Endothelial cell of umbilical vein (primary cell): ENCODE measurements around the gene GPBP1L1.

Experiments
- CTCF ChIP-seq, 2 donors: IDR thresholded peaks; 1 replicate in 1 of 2; 2 replicates in 1 of 2; pipeline ENCODE4 v1.5.1; 2011; ENCODE audit warnings: low read length in 2 of 2, mild to moderate bottlenecking in 2 of 2, moderate library complexity in 2 of 2, control low read depth in 1 of 2, inconsistent platforms in 1 of 2, low read depth in 1 of 2; ENCODE audit not compliant: insufficient read depth in 1 of 2; ENCODE audit errors: extremely low read depth in 1 of 2
- EZH2 ChIP-seq: IDR thresholded peaks from 2 replicates; pipeline ENCODE4 v1.6.1; 2012; ENCODE audit warnings: borderline replicate concordance, low read depth, mild to moderate bottlenecking, moderate library complexity, low read length, inconsistent platforms; ENCODE audit not compliant: severe bottlenecking
- FOS ChIP-seq: IDR thresholded peaks from 2 replicates; pipeline ENCODE4 v1.6.1; 2011; ENCODE audit warnings: mild to moderate bottlenecking, low read length, moderate library complexity, borderline replicate concordance; ENCODE audit not compliant: insufficient read depth
- GATA2 ChIP-seq: IDR thresholded peaks from 2 replicates; pipeline ENCODE4 v1.7.0; 2011; ENCODE audit warnings: low read depth, mild to moderate bottlenecking, moderate library complexity, mixed read lengths, low read length; ENCODE audit not compliant: insufficient read length, insufficient read depth
- JUN ChIP-seq: IDR thresholded peaks from 2 replicates; pipeline ENCODE4 v1.6.1; 2011; ENCODE audit warnings: borderline replicate concordance, low read depth; ENCODE audit not compliant: insufficient read length, insufficient read depth
- MAX ChIP-seq: IDR thresholded peaks from 2 replicates; pipeline ENCODE4 v1.6.1; 2011; ENCODE audit not compliant: insufficient read depth, insufficient read length
- MYC ChIP-seq: IDR thresholded peaks from one replicate; pipeline ENCODE4 v1.6.1; 2011; ENCODE audit warnings: mild to moderate bottlenecking, low read depth, low read length
- POLR2A ChIP-seq: IDR thresholded peaks from 2 replicates; pipeline ENCODE4 v1.6.1; 2012; ENCODE audit warnings: low read depth, mild to moderate bottlenecking, control low read depth, low read length
- POLR2AphosphoS5 ChIP-seq: IDR thresholded peaks from 2 replicates; pipeline ENCODE4 v1.6.1; 2012; ENCODE audit warnings: low read depth, mild to moderate bottlenecking, control low read depth, low read length, moderate library complexity; ENCODE audit not compliant: insufficient read depth

- TF ChIP-seq POLR2AphosphoS5 (peak; percentile 41), POLR2A (no peak), MAX (no peak), JUN (no peak), CTCF (IDR thresholded peaks at IDR 0.05; ENCODE audit: extremely low read depth in 1 of 2, insufficient read depth in 1 of 2, low read depth in 1 of 2, low read length in 2 of 2) (no peak), EZH2 (no peak), MYC (no peak), GATA2 (no peak), FOS (no peak)
Measured at GRCh38 chr1:45679123-45679522, 7.2 kb downstream of the GPBP1L1 start.
